Measurements from ENCODE around the gene MUC5AC.
"Not testable (repeated sequence)": the region's sequence is repeated elsewhere in the genome, so short reads cannot be mapped to it uniquely, and the experiment has no call there.

The MUC5AC gene

DNA sequence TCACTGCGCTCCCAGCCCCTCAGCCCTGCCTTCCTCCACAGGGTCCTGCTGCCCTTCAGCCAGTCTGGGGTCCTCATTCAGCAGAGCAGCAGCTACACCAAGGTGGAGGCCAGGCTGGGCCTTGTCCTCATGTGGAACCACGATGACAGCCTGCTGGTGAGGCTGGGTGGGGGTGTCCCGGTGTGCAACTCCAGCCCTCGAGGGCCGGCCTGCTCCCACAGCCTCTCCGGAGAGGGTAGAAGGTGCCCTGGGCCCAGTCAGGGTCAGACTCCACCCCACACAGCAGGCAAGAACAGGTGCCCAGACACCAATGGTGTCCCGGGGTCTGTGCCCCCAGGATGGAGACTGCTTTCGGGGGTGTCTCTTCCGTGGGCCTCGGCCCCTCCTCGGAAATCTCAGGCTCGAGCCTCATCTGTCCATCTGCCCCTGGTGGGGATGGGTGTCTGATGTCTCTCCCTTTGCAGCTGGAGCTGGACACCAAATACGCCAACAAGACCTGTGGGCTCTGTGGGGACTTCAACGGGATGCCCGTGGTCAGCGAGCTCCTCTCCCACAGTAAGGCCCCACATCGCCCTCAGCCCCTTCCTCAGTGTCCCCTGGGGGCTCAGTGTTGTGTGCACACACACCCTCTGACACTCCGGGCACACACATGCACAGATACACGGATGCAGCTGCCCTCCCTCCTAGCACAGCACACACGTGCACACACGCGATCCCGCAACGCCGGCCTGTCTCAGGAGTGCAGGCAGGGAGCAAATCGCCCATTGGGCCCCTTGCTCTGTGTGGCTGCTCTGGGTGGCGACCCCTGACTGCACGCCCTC, 4.9 kb downstream of the MUC5AC start:
- no peak for DNase-seq (ENCODE audit: low read depth, low spot score)
- in situ Hi-C loops (cut with HindIII; ENCODE audit: low sequenced_read_pairs): no loop called here
- TF ChIP-seq, protein P1, sequence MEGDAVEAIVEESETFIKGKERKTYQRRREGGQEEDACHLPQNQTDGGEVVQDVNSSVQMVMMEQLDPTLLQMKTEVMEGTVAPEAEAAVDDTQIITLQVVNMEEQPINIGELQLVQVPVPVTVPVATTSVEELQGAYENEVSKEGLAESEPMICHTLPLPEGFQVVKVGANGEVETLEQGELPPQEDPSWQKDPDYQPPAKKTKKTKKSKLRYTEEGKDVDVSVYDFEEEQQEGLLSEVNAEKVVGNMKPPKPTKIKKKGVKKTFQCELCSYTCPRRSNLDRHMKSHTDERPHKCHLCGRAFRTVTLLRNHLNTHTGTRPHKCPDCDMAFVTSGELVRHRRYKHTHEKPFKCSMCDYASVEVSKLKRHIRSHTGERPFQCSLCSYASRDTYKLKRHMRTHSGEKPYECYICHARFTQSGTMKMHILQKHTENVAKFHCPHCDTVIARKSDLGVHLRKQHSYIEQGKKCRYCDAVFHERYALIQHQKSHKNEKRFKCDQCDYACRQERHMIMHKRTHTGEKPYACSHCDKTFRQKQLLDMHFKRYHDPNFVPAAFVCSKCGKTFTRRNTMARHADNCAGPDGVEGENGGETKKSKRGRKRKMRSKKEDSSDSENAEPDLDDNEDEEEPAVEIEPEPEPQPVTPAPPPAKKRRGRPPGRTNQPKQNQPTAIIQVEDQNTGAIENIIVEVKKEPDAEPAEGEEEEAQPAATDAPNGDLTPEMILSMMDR (IDR thresholded peaks at IDR 0.05; ENCODE audit: low read depth, low read length): no peak
- no peak overlapping the region for H3K4me3 ChIP-seq (ENCODE audit: low read depth, low read length)

DNA sequence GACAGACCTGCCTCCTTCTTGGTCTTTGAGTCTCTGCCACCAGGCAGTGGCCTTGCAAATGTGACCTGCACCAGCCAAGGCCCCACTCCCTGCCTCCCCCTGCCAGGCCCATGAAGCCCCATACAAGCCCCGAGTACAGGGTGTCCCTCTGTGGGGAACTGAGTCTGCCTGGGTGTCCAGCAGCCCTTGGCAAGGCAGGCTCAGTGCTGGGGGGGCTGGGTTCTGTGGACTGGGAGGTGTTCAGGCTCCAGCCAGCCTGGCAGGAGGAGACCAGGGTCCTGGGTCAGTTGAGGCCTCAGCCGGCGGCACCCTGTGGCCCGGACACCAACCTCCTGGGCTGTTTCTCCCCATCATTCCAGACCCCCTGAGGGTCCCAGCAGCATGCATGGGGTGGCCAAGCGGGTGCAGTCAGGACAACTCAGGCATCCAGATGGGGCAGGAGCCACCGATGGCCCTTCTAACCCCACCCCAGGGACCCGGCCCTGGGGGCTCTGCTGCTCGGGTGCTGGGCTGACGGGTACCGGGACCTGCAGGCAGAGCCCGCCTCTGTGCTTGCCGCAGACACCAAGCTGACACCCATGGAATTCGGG, 5.7 kb downstream of the MUC5AC start:
- TF ChIP-seq, protein P1 (IDR thresholded peaks at IDR 0.05; ENCODE audit: low read depth, low read length): no peak
- in situ Hi-C loops (cut with HindIII; ENCODE audit: low sequenced_read_pairs): no loop called here
- no peak overlapping the region for H3K4me3 ChIP-seq (ENCODE audit: low read depth, low read length)
- no peak for DNase-seq (ENCODE audit: low read depth, low spot score)

DNA sequence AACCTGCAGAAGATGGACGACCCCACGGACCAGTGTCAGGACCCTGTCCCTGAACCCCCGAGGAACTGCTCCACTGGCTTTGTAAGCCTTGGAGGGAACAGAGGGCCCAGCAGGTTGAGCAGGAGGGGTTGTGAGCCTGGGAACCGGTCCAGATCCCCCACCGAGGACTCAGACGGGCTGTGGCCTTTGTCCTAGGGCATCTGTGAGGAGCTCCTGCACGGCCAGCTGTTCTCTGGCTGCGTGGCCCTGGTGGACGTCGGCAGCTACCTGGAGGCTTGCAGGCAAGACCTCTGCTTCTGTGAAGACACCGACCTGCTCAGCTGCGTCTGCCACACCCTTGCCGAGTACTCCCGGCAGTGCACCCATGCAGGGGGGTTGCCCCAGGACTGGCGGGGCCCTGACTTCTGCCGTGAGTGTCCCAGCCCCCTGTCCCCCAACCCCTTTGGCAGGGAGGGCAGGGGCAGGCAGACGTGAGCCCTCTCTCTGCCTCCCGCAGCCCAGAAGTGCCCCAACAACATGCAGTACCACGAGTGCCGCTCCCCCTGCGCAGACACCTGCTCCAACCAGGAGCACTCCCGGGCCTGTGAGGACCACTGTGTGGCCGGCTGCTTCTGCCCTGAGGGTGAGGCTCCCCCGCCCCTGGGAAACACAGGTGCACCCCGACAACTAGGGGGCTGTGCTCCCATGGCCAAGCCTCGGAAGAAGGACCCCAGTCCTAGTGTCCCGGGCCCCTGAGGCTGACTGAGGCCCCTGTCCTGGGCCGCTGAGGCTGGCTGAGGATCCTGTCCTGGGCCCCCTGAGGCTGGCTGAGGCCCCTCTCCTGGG, 6.4 kb downstream of the MUC5AC start:
- TF ChIP-seq, protein P1 (IDR thresholded peaks at IDR 0.05; ENCODE audit: low read depth, low read length): no peak
- no peak overlapping the region for H3K4me3 ChIP-seq (ENCODE audit: low read depth, low read length)
- no peak for DNase-seq (ENCODE audit: low read depth, low spot score)
- in situ Hi-C loops (cut with HindIII; ENCODE audit: low sequenced_read_pairs): no loop called here

DNA sequence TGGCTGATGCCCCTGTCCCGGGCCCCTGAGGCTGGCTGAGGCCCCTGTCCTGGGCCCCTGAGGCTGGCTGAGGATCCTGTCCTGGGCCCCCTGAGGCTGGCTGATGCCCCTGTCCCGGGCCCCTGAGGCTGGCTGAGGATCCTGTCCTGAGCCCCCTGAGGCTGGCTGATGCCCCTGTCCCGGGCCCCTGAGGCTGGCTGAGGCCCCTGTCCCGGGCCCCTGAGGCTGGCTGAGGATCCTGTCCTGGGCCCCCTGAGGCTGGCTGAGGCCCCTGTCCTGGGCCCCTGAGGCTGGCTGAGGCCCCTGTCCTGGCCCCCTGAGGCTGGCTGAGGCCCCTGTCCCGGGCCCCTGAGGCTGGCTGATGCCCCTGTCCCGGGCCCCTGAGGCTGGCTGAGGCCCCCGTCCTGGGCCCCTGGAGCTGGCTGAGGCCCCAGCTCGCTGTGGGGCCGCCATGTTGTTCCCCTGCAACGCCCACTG, 7.1 kb downstream of the MUC5AC start:
- in situ Hi-C loops (cut with HindIII; ENCODE audit: low sequenced_read_pairs); H3K4me3 ChIP-seq (ENCODE audit: low read depth, low read length); DNase-seq (ENCODE audit: low read depth, low spot score): not testable (repeated sequence)

DNA sequence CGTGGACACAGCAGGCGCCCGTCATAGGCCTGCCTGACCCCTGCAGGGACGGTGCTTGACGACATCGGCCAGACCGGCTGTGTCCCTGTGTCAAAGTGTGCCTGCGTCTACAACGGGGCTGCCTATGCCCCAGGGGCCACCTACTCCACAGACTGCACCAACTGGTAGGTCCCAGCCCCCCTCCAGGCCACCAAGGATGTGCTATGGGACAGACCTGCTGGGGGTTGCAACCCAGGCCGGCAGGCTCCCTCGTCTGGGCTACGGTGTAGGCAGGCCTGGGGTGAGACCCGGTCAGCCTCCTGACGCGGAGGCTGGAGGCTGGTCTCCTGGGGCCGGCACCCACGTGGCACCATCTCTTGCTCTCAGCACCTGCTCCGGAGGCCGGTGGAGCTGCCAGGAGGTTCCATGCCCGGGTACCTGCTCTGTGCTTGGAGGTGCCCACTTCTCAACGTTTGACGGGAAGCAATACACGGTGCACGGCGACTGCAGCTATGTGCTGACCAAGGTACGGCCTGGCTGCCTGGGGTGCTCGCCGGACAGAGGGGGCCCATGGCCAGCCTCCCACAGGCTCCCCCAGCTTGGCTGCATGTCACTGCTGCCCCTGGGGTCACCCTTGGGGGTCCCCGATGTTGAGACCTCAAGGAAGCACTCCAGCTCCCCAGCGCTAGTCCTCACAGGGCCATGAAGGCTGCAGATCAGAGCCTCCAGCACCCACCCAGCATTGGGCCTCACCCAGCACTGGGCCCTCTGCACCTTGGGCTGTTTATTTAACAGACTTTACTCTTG, 7.7 kb downstream of the MUC5AC start:
- in situ Hi-C loops (cut with HindIII; ENCODE audit: low sequenced_read_pairs): no loop called here
- no peak for DNase-seq (ENCODE audit: low read depth, low spot score)
- no peak overlapping the region for H3K4me3 ChIP-seq (ENCODE audit: low read depth, low read length)
- TF ChIP-seq, protein P1 (IDR thresholded peaks at IDR 0.05; ENCODE audit: low read depth, low read length): no peak

DNA sequence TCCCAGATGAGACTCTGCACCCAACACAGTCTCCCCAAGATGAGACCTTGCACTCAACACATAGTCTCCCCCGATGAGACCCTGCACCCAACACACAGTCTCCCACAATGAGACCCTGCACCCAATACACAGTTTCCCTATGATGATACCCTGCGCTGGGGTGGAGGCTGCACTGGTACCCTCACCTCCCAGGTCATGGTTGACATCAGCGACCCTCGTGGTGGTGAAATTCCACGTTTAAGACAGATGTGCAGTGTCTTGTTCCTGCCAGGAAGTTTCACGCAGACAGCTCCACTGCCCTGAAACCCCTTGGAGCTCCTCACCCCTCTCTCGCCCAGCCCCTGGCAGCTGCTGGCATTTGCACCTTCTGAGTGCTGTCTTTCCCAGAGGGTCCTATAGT, 9.5 kb downstream of the MUC5AC start:
- no peak overlapping the region for H3K4me3 ChIP-seq (ENCODE audit: low read depth, low read length)
- no peak for DNase-seq (ENCODE audit: low read depth, low spot score)
- in situ Hi-C loops (cut with HindIII; ENCODE audit: low sequenced_read_pairs): no loop called here
- TF ChIP-seq, protein P1 (IDR thresholded peaks at IDR 0.05; ENCODE audit: low read depth, low read length): no peak

Data from astrocyte of the spinal cord (primary cell).